Measurements from ENCODE around the gene KAZN.

GRCh38 chr1:14855268-14855667 is 256.8 kb downstream of the KAZN start:
- TF ChIP-seq CTCF (conservative IDR thresholded peaks at IDR 0.05) (no peak), EZH2 (IDR thresholded peaks at IDR 0.05; ENCODE audit: low read depth) (no peak)
